NB4 (cell line): ENCODE data around the gene ABHD16B.

ENCODE experiments used
- MYC ChIP-seq: IDR thresholded peaks from 2 replicates; pipeline ENCODE4 v1.6.1; 2011; ENCODE audit warnings: low read depth, low read length
- TF ChIP-seq, protein P1 (sequence below): IDR thresholded peaks from one replicate; pipeline ENCODE4 v1.5.1; 2012; ENCODE audit warnings: low read depth, low read length

DNA sequence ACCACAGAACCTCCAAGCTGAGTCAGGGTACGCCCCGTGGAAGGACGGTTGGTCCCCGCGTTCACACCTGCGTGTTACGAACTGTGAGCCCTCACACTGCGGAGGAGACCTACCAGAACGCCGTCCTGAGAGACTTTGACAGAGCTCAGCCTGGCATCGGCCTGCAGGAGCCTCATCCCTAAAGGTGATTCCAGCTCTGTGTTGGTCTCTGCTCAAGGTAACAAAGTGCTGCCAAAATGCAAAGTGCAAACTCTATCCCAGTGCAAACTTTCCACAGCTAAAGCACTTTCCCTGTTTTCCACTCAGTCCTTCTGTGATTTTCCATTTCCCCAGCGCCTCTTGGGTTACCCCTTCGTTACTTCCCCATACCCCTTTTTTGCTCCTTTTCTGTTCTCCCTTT, 21.7 kb upstream of the ABHD16B start:
- TF ChIP-seq, protein P1, sequence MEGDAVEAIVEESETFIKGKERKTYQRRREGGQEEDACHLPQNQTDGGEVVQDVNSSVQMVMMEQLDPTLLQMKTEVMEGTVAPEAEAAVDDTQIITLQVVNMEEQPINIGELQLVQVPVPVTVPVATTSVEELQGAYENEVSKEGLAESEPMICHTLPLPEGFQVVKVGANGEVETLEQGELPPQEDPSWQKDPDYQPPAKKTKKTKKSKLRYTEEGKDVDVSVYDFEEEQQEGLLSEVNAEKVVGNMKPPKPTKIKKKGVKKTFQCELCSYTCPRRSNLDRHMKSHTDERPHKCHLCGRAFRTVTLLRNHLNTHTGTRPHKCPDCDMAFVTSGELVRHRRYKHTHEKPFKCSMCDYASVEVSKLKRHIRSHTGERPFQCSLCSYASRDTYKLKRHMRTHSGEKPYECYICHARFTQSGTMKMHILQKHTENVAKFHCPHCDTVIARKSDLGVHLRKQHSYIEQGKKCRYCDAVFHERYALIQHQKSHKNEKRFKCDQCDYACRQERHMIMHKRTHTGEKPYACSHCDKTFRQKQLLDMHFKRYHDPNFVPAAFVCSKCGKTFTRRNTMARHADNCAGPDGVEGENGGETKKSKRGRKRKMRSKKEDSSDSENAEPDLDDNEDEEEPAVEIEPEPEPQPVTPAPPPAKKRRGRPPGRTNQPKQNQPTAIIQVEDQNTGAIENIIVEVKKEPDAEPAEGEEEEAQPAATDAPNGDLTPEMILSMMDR: no peak
- TF ChIP-seq MYC: no peak
